ENCODE data around the gene HOXD3. TPM values are rescaled to one million over a fixed set of nuclear protein-coding genes. Genes with fewer than 3 reads are reported as not detected.
A peak's percentile ranks its signal among the peaks of the same experiment; 100 is the strongest.

Gene HOXD3
- total and polyA plus RNA-seq, 2 experiments from 2014 or later: not detected

DNA sequence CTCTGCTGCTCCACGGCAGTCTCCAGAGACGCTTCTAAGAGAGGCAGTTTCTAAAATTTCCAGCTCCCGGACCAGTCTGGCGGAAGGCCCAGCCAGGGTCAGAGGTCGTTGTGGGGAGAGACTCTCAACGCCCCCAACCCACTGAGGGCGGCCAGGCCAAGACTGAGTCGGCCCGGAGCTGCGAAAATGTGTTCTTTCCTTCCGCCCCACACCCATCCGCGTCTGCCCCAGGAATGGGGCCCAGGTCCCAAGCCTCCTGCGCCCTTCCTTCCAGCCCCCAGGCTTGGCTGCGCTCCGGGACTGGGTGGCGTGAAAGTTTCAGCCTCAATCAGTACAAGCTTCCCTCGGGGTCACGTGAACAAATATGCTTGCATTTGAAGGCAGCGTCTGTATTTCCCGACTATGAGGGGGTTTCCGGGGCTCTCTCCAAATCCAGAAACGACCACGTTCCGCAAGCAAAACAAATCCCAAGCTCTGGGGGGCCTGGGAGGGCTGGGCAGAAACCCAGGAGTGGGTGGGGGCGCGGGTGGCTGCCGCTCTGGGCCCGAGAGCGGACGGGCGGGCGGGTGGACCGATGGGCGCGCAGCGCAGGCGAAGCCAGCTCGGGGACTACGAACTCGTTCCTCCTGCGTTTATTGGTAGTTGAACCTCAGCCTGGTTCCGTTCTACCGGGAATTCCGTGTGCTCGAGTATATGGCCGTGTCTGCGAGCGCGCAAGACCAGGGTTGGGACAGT is 3.3 kb downstream of the HOXD3 start:
- no peaks in the 10 kb centered on the region for H3K9me2 ChIP-seq (ENCODE audit: insufficient read depth)
- peaks cover 43% of the 10 kb centered on the region for H4K20me1 ChIP-seq (replicated peaks; ENCODE audit: insufficient read depth)
- peaks cover 26% of the 10 kb centered on the region for H3F3A ChIP-seq (replicated peaks; ENCODE audit: low read depth)
- DNase-seq (ENCODE audit: low spot score) (peak; percentile 46), ATAC-seq (peak; percentile 11)
- H2AFZ ChIP-seq: peak overlapping the region; percentile 47; the same call in 1 of the 2 replicates
- no peaks in the 10 kb centered on the region for H3K36me3 Mint-ChIP-seq (ENCODE audit: low read depth)
- no peaks in the 10 kb centered on the region for H3K36me3 ChIP-seq (ENCODE audit: insufficient read depth)
- H3K27ac Mint-ChIP-seq: no peak overlapping the region
- H3K27me3 Mint-ChIP-seq (ENCODE audit: insufficient read depth, low read depth, poor library complexity): peaks cover 99% of the 10 kb centered on the region
- H3K27ac ChIP-seq (ENCODE audit: low read depth): no peak overlapping the region
- H3K4me1 Mint-ChIP-seq: peaks cover 49% of the 10 kb centered on the region
- H3K4me3 ChIP-seq: peak overlapping the region; percentile 41
- H3K9me3 Mint-ChIP-seq: peaks cover 10% of the 10 kb centered on the region; the same call in 2 of the 3 replicates
- peaks cover 100% of the 10 kb centered on the region for H3K27me3 ChIP-seq (ENCODE audit: insufficient read depth)
- TF ChIP-seq ZNF114 (CRISPR knock-in tag; IDR thresholded peaks at IDR 0.05) (no peak), EZH2phosphoT487 (IDR thresholded peaks at IDR 0.05; ENCODE audit: unreplicated experiment) (peak; percentile 32), POLR2AphosphoS5 (IDR thresholded peaks at IDR 0.05; ENCODE audit: low read depth) (no peak), CREB1 (CRISPR knock-in tag; IDR thresholded peaks at IDR 0.05; ENCODE audit: low read depth) (no peak), JUNB (IDR thresholded peaks at IDR 0.05; ENCODE audit: unreplicated experiment) (no peak), EZH2 (IDR thresholded peaks at IDR 0.05; ENCODE audit: low read depth, unreplicated experiment) (peak; percentile 37), NANOG (IDR thresholded peaks at IDR 0.05; ENCODE audit: borderline replicate concordance) (no peak), ZNF331 (CRISPR knock-in tag; IDR thresholded peaks at IDR 0.05; ENCODE audit: low read depth) (no peak)
- TF ChIP-seq, protein P1, sequence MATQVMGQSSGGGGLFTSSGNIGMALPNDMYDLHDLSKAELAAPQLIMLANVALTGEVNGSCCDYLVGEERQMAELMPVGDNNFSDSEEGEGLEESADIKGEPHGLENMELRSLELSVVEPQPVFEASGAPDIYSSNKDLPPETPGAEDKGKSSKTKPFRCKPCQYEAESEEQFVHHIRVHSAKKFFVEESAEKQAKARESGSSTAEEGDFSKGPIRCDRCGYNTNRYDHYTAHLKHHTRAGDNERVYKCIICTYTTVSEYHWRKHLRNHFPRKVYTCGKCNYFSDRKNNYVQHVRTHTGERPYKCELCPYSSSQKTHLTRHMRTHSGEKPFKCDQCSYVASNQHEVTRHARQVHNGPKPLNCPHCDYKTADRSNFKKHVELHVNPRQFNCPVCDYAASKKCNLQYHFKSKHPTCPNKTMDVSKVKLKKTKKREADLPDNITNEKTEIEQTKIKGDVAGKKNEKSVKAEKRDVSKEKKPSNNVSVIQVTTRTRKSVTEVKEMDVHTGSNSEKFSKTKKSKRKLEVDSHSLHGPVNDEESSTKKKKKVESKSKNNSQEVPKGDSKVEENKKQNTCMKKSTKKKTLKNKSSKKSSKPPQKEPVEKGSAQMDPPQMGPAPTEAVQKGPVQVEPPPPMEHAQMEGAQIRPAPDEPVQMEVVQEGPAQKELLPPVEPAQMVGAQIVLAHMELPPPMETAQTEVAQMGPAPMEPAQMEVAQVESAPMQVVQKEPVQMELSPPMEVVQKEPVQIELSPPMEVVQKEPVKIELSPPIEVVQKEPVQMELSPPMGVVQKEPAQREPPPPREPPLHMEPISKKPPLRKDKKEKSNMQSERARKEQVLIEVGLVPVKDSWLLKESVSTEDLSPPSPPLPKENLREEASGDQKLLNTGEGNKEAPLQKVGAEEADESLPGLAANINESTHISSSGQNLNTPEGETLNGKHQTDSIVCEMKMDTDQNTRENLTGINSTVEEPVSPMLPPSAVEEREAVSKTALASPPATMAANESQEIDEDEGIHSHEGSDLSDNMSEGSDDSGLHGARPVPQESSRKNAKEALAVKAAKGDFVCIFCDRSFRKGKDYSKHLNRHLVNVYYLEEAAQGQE (IDR thresholded peaks at IDR 0.05; ENCODE audit: unreplicated experiment): no peak
- TF ChIP-seq, protein P2, sequence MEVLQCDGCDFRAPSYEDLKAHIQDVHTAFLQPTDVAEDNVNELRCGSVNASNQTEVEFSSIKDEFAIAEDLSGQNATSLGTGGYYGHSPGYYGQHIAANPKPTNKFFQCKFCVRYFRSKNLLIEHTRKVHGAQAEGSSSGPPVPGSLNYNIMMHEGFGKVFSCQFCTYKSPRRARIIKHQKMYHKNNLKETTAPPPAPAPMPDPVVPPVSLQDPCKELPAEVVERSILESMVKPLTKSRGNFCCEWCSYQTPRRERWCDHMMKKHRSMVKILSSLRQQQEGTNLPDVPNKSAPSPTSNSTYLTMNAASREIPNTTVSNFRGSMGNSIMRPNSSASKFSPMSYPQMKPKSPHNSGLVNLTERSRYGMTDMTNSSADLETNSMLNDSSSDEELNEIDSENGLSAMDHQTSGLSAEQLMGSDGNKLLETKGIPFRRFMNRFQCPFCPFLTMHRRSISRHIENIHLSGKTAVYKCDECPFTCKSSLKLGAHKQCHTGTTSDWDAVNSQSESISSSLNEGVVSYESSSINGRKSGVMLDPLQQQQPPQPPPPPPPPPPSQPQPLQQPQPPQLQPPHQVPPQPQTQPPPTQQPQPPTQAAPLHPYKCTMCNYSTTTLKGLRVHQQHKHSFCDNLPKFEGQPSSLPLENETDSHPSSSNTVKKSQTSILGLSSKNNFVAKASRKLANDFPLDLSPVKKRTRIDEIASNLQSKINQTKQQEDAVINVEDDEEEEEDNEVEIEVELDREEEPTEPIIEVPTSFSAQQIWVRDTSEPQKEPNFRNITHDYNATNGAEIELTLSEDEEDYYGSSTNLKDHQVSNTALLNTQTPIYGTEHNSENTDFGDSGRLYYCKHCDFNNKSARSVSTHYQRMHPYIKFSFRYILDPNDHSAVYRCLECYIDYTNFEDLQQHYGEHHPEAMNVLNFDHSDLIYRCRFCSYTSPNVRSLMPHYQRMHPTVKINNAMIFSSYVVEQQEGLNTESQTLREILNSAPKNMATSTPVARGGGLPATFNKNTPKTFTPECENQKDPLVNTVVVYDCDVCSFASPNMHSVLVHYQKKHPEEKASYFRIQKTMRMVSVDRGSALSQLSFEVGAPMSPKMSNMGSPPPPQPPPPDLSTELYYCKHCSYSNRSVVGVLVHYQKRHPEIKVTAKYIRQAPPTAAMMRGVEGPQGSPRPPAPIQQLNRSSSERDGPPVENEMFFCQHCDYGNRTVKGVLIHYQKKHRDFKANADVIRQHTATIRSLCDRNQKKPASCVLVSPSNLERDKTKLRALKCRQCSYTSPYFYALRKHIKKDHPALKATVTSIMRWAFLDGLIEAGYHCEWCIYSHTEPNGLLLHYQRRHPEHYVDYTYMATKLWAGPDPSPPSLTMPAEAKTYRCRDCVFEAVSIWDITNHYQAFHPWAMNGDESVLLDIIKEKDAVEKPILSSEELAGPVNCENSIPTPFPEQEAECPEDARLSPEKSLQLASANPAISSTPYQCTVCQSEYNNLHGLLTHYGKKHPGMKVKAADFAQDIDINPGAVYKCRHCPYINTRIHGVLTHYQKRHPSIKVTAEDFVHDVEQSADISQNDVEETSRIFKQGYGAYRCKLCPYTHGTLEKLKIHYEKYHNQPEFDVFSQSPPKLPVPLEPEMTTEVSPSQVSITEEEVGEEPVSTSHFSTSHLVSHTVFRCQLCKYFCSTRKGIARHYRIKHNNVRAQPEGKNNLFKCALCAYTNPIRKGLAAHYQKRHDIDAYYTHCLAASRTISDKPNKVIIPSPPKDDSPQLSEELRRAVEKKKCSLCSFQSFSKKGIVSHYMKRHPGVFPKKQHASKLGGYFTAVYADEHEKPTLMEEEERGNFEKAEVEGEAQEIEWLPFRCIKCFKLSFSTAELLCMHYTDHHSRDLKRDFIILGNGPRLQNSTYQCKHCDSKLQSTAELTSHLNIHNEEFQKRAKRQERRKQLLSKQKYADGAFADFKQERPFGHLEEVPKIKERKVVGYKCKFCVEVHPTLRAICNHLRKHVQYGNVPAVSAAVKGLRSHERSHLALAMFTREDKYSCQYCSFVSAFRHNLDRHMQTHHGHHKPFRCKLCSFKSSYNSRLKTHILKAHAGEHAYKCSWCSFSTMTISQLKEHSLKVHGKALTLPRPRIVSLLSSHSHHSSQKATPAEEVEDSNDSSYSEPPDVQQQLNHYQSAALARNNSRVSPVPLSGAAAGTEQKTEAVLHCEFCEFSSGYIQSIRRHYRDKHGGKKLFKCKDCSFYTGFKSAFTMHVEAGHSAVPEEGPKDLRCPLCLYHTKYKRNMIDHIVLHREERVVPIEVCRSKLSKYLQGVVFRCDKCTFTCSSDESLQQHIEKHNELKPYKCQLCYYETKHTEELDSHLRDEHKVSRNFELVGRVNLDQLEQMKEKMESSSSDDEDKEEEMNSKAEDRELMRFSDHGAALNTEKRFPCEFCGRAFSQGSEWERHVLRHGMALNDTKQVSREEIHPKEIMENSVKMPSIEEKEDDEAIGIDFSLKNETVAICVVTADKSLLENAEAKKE (CRISPR knock-in tag; IDR thresholded peaks at IDR 0.05): no peak
- H3K79me2 ChIP-seq (replicated peaks; ENCODE audit: insufficient read depth): no peaks in the 10 kb centered on the region
- peak overlapping the region; percentile 64; the same call in 1 of the 2 replicates for H3K4me2 ChIP-seq
- no peak overlapping the region for H3K4me3 Mint-ChIP-seq
- H3K4me1 ChIP-seq (ENCODE audit: insufficient read depth): peaks cover 58% of the 10 kb centered on the region
